ENCODE data around the gene NFIL3. TPM values are rescaled to one million over a fixed set of nuclear protein-coding genes. Genes with fewer than 3 reads are reported as not detected.

NFIL3 gene
- total and polyA plus RNA-seq, 11 donors = 13.1 to 35.9 (median 24.7) TPM

- intact Hi-C loops (cut with DNase I) = loop anchor here (2.0 to 10.0 kb wide), 13 partner anchors 53 to 445 kb away; partner anchors contain the start of gene NFIL3 (in 7 of the 10)
- no peak for DNase-seq
- no peak for TF ChIP-seq POLR2A (IDR thresholded peaks at IDR 0.05)
- TF ChIP-seq, protein P1, sequence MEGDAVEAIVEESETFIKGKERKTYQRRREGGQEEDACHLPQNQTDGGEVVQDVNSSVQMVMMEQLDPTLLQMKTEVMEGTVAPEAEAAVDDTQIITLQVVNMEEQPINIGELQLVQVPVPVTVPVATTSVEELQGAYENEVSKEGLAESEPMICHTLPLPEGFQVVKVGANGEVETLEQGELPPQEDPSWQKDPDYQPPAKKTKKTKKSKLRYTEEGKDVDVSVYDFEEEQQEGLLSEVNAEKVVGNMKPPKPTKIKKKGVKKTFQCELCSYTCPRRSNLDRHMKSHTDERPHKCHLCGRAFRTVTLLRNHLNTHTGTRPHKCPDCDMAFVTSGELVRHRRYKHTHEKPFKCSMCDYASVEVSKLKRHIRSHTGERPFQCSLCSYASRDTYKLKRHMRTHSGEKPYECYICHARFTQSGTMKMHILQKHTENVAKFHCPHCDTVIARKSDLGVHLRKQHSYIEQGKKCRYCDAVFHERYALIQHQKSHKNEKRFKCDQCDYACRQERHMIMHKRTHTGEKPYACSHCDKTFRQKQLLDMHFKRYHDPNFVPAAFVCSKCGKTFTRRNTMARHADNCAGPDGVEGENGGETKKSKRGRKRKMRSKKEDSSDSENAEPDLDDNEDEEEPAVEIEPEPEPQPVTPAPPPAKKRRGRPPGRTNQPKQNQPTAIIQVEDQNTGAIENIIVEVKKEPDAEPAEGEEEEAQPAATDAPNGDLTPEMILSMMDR (IDR thresholded peaks at IDR 0.05) = no peak
- H3K4me1 ChIP-seq = peaks cover 0 to 44% (median 28%) of the 10 kb centered on the region in 12 donors
- no peaks in the 10 kb centered on the region for H3K9me3 ChIP-seq
- H3K36me3 ChIP-seq = peaks cover 0 to 27% (median 16%) of the 10 kb centered on the region in 9 donors
- H3K4me3 ChIP-seq = peak overlapping the region in 10 of 12 donors; percentile 93 to 100 (median 98)
- ATAC-seq = no peak
- WGBS, 4 donors = 59 to 69% (median 62%) methylated on average over 7 of the region's 7 CpGs
- peak overlapping the region in 3 of 12 donors; percentile 97 for H3K27ac ChIP-seq
- H3K27me3 ChIP-seq = no peaks in the 10 kb centered on the region
Measured at GRCh38 chr9:91359734-91360470, 63.7 kb downstream of the NFIL3 start.

DNA sequence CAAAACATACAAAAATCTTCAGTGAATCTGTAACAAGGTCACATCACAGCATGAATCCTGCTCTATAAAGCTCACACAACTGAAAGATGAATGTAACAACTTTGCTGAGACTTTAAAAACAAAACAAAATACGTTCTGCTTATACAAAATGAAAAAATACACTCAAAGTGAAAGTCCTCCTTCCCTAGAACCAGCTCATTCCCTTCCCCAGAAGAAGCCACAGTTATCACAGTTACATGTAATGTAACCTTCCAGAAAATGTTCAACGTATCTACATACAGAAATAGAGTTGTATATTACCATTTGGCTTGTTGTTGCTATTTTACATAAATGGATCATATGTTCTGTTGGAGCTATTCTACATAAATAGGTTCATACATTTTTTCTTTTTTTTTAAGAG lies 64.5 kb downstream of the NFIL3 start:
- peaks cover 0 to 35% (median 24%) of the 10 kb centered on the region in 9 donors for H3K36me3 ChIP-seq
- no peak overlapping the region for H3K4me3 ChIP-seq
- H3K27me3 ChIP-seq = no peaks in the 10 kb centered on the region
- no peak for DNase-seq
- no peaks in the 10 kb centered on the region for H3K9me3 ChIP-seq
- H3K4me1 ChIP-seq = peaks cover 0 to 44% (median 28%) of the 10 kb centered on the region in 12 donors
- 68 to 79% (median 72%) methylated on average over 2 of the region's 2 CpGs for WGBS, 4 donors
- H3K27ac ChIP-seq = no peak overlapping the region
- TF ChIP-seq, protein P1 (IDR thresholded peaks at IDR 0.05) = no peak
- no peak for TF ChIP-seq POLR2A (IDR thresholded peaks at IDR 0.05)
- ATAC-seq = no peak
- intact Hi-C loops (cut with DNase I) = loop anchor here in 2 of 10 donors (5.0 to 10.0 kb wide), 2 partner anchors 52 to 164 kb away; no protein-coding TSS in a partner anchor

Other genes starting within 250 kb of the NFIL3 start
- gene AUH, start 61.9 kb downstream of the NFIL3 start, total RNA-seq = 10 to 100 TPM; 28.5 to 54.7 (median 39.7) TPM
- 10 to 100 TPM; 19.0 to 28.8 TPM for gene AUH, start 61.9 kb downstream of the NFIL3 start, polyA plus RNA-seq

Data from heart left ventricle (tissue), 16 donors.